ENCODE measurements around the gene FIGN.

DNA sequence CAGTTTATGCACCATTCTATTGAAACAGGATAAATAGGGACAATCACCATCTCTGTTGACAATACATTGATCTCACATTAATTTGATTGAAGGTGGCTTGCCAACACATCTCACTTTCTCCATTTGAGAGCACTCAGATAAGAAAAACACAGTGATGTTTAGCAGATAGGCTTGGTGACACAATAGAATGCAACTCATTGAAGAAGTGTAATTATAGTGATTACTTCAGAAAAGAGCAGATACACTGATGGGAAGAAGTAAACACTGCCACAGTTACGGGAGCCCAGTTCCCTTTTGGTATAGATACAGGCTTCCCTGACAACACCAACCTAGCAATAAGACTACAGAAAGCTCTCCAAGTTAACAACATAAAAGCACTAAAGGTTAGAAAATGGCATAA is 89.1 kb downstream of the FIGN start:
- TF ChIP-seq, protein P1, sequence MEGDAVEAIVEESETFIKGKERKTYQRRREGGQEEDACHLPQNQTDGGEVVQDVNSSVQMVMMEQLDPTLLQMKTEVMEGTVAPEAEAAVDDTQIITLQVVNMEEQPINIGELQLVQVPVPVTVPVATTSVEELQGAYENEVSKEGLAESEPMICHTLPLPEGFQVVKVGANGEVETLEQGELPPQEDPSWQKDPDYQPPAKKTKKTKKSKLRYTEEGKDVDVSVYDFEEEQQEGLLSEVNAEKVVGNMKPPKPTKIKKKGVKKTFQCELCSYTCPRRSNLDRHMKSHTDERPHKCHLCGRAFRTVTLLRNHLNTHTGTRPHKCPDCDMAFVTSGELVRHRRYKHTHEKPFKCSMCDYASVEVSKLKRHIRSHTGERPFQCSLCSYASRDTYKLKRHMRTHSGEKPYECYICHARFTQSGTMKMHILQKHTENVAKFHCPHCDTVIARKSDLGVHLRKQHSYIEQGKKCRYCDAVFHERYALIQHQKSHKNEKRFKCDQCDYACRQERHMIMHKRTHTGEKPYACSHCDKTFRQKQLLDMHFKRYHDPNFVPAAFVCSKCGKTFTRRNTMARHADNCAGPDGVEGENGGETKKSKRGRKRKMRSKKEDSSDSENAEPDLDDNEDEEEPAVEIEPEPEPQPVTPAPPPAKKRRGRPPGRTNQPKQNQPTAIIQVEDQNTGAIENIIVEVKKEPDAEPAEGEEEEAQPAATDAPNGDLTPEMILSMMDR (IDR thresholded peaks at IDR 0.05): no peak
- TF ChIP-seq POLR2A (IDR thresholded peaks at IDR 0.05) (no peak), EP300 (IDR thresholded peaks at IDR 0.05) (no peak)
